Neural crest cell (in vitro differentiated cells): Measurements from ENCODE around the gene MNT. TPM values are rescaled to one million over a fixed set of nuclear protein-coding genes. Genes with fewer than 3 reads are reported as not detected.

ENCODE experiments used
- DNase-seq: peaks from one replicate; pipeline ENCODE4 v3.0.0; 2021; ENCODE audit warnings: low read depth, mixed read lengths, low spot score
- H3K27ac Mint-ChIP-seq: one replicate; pipeline ENCODE4 v1.8.0; 2021; ENCODE audit warnings: mild to moderate bottlenecking, mixed read lengths; ENCODE audit not compliant: unreplicated experiment
- H3K27me3 Mint-ChIP-seq: 2 replicates; pipeline ENCODE4 v1.8.0; 2021; ENCODE audit warnings: low read depth, mild to moderate bottlenecking, mixed read lengths
- H3K36me3 Mint-ChIP-seq: 2 replicates; pipeline ENCODE4 v1.8.0; 2021; ENCODE audit warnings: low read depth, mild to moderate bottlenecking, mixed read lengths
- H3K4me1 Mint-ChIP-seq: 2 replicates; pipeline ENCODE4 v1.8.0; 2021; ENCODE audit warnings: mixed read lengths
- H3K4me3 Mint-ChIP-seq: one replicate; pipeline ENCODE4 v1.8.0; 2021; ENCODE audit warnings: mild to moderate bottlenecking, mixed read lengths
- H3K9me3 Mint-ChIP-seq: 2 replicates; pipeline ENCODE4 v1.8.0; 2021; ENCODE audit warnings: mixed read lengths
- CTCF ChIP-seq: fragments of 200-600 bp; sonication (generic); conservative IDR thresholded peaks from 2 replicates; pipeline ENCODE4 v1.5.0; 2021; ENCODE audit warnings: antibody characterized with exemption, mild to moderate bottlenecking
- total RNA-seq: library from RNA; stranded (reverse); gene quantifications from 2 replicates; pipeline ENCODE4 v1.2.1, GENCODE V29; 2021

MNT gene
- total RNA-seq, 1 donor from 2014 or later, result 26.9 TPM

- H3K27ac Mint-ChIP-seq, result no peak overlapping the region
- H3K27me3 Mint-ChIP-seq, result no peaks in the 10 kb centered on the region
- DNase-seq, result no peak
- H3K36me3 Mint-ChIP-seq, result no peaks in the 10 kb centered on the region
- no peak overlapping the region for H3K4me3 Mint-ChIP-seq
- TF ChIP-seq CTCF, result no peak
- no peaks in the 10 kb centered on the region for H3K9me3 Mint-ChIP-seq
- H3K4me1 Mint-ChIP-seq, result no peaks in the 10 kb centered on the region
Measured at GRCh38 chr17:2354311-2354710, 46.5 kb downstream of the MNT start.

GRCh38 chr17:2351269-2351668 lies 49.6 kb downstream of the MNT start:
- Mint-ChIP-seq H3K4me3 (no peak overlapping the region), H3K27me3 (no peaks in the 10 kb centered on the region), H3K4me1 (peaks cover 13% of the 10 kb centered on the region), H3K9me3 (no peaks in the 10 kb centered on the region), H3K36me3 (no peaks in the 10 kb centered on the region), H3K27ac (no peak overlapping the region)
- DNase-seq, result no peak
- no peak for TF ChIP-seq CTCF

- Mint-ChIP-seq H3K4me3 (peak overlapping the region; percentile 76), H3K27me3 (no peaks in the 10 kb centered on the region), H3K27ac (peak overlapping the region; percentile 82), H3K9me3 (no peaks in the 10 kb centered on the region), H3K4me1 (peaks cover 13% of the 10 kb centered on the region), H3K36me3 (no peaks in the 10 kb centered on the region)
- DNase-seq, result peak; percentile 39
- no peak for TF ChIP-seq CTCF
Measured at GRCh38 chr17:2347805-2348685, 52.8 kb downstream of the MNT start.

- Mint-ChIP-seq H3K4me1 (peaks cover 13% of the 10 kb centered on the region), H3K27ac (no peak overlapping the region), H3K36me3 (no peaks in the 10 kb centered on the region), H3K27me3 (no peaks in the 10 kb centered on the region), H3K4me3 (no peak overlapping the region), H3K9me3 (no peaks in the 10 kb centered on the region)
- no peak for DNase-seq
- no peak for TF ChIP-seq CTCF
Measured at GRCh38 chr17:2346475-2346874, 54.4 kb downstream of the MNT start.

GRCh38 chr17:2344528-2344927 lies 56.3 kb downstream of the MNT start:
- no peak overlapping the region for H3K4me3 Mint-ChIP-seq
- H3K36me3 Mint-ChIP-seq, result no peaks in the 10 kb centered on the region
- H3K27me3 Mint-ChIP-seq, result no peaks in the 10 kb centered on the region
- no peak for TF ChIP-seq CTCF
- H3K4me1 Mint-ChIP-seq, result peaks cover 13% of the 10 kb centered on the region
- no peaks in the 10 kb centered on the region for H3K9me3 Mint-ChIP-seq
- DNase-seq, result no peak
- no peak overlapping the region for H3K27ac Mint-ChIP-seq
